Mucosa of stomach (tissue), 1 donor: ENCODE results near the gene GNAQ.

Experiments
- H3K27me3 ChIP-seq: one replicate; pipeline ENCODE4 v1.7.0; 2013; ENCODE audit warnings: mild to moderate bottlenecking, low read length; ENCODE audit not compliant: control insufficient read depth, insufficient read depth
- H3K36me3 ChIP-seq: one replicate; pipeline ENCODE4 v1.7.0; 2013; ENCODE audit warnings: low read length; ENCODE audit not compliant: control insufficient read depth, insufficient read depth
- H3K4me1 ChIP-seq: one replicate; pipeline ENCODE4 v1.7.0; 2013; ENCODE audit warnings: mild to moderate bottlenecking, low read length; ENCODE audit not compliant: control insufficient read depth, insufficient read depth
- H3K4me3 ChIP-seq: one replicate; pipeline ENCODE4 v1.7.0; 2013; ENCODE audit warnings: low read length
- H3K9ac ChIP-seq: one replicate; pipeline ENCODE4 v1.7.0; 2013; ENCODE audit warnings: mild to moderate bottlenecking, low read length, moderate library complexity
- H3K9me3 ChIP-seq: one replicate; pipeline ENCODE4 v1.7.0; 2013; ENCODE audit warnings: mild to moderate bottlenecking, low read length, moderate library complexity; ENCODE audit not compliant: control insufficient read depth
- donor health status: Pancreatic carcinoma.

GNAQ gene

GRCh38 chr9:77825361-77825760 is 206.2 kb downstream of the GNAQ start:
- no peaks in the 10 kb centered on the region for H3K36me3 ChIP-seq
- H3K9ac ChIP-seq: no peak overlapping the region
- no peaks in the 10 kb centered on the region for H3K27me3 ChIP-seq
- no peaks in the 10 kb centered on the region for H3K9me3 ChIP-seq
- H3K4me3 ChIP-seq: no peak overlapping the region
- peaks cover 4% of the 10 kb centered on the region for H3K4me1 ChIP-seq

DNA sequence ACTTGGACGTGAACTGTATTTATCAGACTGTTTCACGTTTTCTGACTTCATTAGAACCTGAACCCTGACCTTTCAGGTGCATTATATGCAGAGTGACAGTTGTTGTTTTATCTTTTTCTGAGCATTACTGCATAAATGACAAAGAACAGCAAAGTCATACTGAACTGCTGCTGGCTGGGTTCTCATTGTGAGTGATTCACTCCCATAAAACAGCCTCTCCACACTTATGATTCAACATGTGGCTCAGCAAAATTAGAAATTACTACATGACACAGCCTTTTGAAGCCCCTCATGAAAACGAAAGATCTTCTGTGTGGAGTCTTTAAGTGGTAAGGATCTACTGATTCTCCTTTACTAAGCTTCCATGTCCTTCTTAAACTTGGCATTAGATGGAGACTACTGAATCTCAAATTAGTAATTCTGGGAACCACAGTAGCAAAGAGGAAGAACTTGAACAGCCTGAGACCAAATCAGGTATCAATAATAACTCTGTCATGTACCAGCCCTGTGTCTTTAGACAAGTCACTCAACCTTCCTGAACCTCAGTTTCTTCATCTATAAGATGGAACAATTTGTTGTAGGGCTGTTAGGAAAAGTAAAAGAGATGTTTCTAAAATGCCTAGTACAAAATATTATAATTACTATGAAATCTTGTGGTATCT is 211.2 kb downstream of the GNAQ start:
- Histone ChIP-seq H3K4me1 (peaks cover 7% of the 10 kb centered on the region), H3K27me3 (no peaks in the 10 kb centered on the region), H3K36me3 (no peaks in the 10 kb centered on the region), H3K9ac (no peak overlapping the region), H3K9me3 (no peaks in the 10 kb centered on the region), H3K4me3 (no peak overlapping the region)

DNA sequence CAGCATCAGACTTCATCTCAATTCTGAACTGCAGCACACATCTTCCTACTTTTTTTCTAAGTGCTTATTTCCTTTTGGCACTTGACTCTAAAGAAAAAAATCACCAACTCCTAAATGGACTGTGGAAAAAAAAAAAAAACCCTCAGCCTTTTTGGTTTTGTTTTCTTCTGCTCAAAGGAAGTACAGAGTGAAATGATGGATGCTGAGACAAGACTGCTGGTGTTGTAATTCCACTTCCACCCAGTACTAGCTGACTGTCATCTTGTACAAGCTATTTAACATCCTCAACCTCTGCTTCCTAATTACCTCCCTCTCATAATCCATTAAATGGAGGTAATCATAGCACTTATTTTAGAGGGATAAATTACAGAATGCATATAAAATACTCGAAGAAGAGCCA is 212.0 kb downstream of the GNAQ start:
- Histone ChIP-seq H3K4me3 (no peak overlapping the region), H3K36me3 (no peaks in the 10 kb centered on the region), H3K4me1 (peaks cover 7% of the 10 kb centered on the region), H3K9me3 (no peaks in the 10 kb centered on the region), H3K27me3 (no peaks in the 10 kb centered on the region), H3K9ac (no peak overlapping the region)

DNA sequence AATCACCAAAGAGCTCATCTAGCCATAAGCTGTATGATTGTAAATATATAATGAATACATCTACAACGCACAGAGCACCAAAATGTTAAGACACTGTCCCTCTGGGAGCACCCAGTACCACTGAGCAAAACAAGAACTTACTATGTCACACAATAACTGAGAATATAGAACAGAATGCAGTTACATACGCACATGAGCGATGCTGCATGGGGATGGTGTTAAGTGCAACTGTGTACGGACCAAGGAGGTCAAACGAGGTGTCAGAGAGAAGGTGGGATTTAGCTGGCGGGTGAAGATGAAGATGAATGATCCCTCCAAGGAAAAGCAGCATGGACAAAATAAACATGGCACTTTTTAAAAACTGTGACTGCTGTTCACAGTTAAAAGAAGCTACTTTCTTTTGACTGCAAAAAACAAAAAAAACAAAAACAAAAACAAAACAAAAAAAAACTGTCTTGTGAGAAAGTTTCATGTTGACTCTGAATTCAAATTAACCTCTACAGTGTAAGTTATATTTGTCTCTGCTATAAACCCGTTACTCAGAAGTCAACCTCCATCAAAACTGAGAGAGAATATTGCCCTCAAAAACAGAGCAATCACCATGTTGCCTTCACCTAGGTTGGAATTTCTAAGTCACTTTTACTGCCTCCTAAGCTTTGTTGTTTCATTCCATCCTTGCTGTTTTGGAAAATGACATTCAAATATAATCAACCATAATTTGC is 213.9 kb downstream of the GNAQ start:
- Histone ChIP-seq H3K27me3 (no peaks in the 10 kb centered on the region), H3K4me1 (peaks cover 7% of the 10 kb centered on the region), H3K9ac (no peak overlapping the region), H3K4me3 (no peak overlapping the region), H3K36me3 (no peaks in the 10 kb centered on the region), H3K9me3 (no peaks in the 10 kb centered on the region)

DNA sequence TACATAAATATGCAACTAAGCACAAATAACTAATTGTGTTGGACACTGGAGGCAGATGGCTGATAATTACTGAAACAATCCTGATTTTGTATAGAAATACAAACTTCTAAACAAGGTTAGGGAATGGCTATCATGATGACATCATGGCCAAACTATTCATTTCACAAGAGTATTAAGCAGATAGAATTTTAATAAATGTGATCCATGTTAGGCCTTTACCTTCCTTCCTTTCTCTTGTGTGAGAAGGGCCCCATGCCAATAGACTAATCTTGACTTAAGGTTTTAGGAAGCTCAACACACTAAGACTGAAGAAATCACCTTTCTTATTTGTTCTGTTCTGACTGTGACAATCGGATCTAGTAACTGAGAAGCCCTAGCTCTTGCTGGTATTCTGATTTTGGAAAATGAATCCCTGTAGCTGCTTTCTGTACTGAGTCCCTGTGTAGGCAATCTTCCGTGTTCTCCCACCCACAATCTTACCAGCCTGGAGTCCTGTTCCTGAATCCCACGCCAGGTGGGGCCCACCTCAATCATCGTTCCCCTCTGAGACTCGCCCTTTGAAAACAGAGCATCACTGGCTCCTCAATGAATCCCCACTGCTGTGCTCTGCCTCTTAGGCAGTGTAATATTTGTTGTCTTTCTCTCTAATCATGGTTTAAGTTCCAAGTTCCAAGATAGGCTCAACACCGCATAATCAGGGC is 214.8 kb downstream of the GNAQ start:
- Histone ChIP-seq H3K36me3 (no peaks in the 10 kb centered on the region), H3K9me3 (no peaks in the 10 kb centered on the region), H3K4me1 (peaks cover 7% of the 10 kb centered on the region), H3K9ac (no peak overlapping the region), H3K27me3 (no peaks in the 10 kb centered on the region), H3K4me3 (no peak overlapping the region)

GRCh38 chr9:77815260-77815659 is 216.4 kb downstream of the GNAQ start:
- Histone ChIP-seq H3K4me3 (no peak overlapping the region), H3K36me3 (no peaks in the 10 kb centered on the region), H3K9ac (no peak overlapping the region), H3K27me3 (no peaks in the 10 kb centered on the region), H3K9me3 (no peaks in the 10 kb centered on the region), H3K4me1 (peaks cover 7% of the 10 kb centered on the region)

- H3K9ac ChIP-seq: no peak overlapping the region
- H3K9me3 ChIP-seq: no peaks in the 10 kb centered on the region
- no peaks in the 10 kb centered on the region for H3K27me3 ChIP-seq
- H3K4me1 ChIP-seq: peaks cover 28% of the 10 kb centered on the region
- H3K36me3 ChIP-seq: no peaks in the 10 kb centered on the region
- no peak overlapping the region for H3K4me3 ChIP-seq
Observed at GRCh38 chr9:77811832-77812231, 219.8 kb downstream of the GNAQ start.

DNA sequence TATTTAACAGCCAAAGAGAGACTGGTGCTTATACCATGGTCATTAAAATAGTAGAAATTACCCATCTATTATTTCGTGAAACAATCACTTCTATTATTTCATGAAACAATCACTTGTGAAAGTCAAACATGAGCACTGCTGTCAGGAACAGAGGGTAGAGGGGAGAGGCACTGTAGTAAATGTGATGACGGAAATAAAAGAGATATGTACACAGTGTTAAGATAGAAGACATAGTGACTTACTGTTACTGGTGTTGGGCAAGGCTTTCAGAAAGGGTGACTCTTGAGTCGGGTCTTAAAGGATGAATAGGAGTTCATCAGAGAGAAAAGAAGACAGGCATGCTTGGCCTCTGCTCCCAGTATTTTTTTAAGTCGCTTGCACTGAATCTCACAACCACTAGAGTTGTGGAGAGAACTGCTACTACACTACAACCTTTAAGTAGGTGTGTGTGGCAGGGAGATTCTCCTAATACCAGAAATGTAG is 220.9 kb downstream of the GNAQ start:
- peaks cover 25% of the 10 kb centered on the region for H3K4me1 ChIP-seq
- no peak overlapping the region for H3K9ac ChIP-seq
- no peaks in the 10 kb centered on the region for H3K27me3 ChIP-seq
- no peaks in the 10 kb centered on the region for H3K9me3 ChIP-seq
- H3K36me3 ChIP-seq: no peaks in the 10 kb centered on the region
- no peak overlapping the region for H3K4me3 ChIP-seq

DNA sequence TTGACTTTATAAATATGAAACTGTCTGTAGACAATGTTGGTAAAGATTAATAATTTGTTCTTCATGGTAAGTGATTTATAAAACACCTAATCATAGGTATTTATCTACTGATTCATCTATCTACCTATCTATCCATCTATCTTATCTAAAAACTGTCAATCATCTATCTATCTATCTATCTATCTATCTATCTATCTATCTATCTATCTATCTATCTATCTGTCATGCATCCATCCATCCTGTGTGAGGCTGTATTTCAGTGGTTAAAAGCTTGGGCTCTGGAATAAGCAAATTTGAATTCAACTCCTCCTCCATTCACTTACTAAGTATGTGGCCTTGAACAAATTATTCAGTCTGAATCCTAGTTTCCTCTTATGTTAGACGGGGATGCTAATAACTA is 221.6 kb downstream of the GNAQ start:
- Histone ChIP-seq H3K4me3 (no peak overlapping the region), H3K36me3 (no peaks in the 10 kb centered on the region), H3K4me1 (peaks cover 25% of the 10 kb centered on the region), H3K27me3 (no peaks in the 10 kb centered on the region), H3K9ac (no peak overlapping the region), H3K9me3 (no peaks in the 10 kb centered on the region)

DNA sequence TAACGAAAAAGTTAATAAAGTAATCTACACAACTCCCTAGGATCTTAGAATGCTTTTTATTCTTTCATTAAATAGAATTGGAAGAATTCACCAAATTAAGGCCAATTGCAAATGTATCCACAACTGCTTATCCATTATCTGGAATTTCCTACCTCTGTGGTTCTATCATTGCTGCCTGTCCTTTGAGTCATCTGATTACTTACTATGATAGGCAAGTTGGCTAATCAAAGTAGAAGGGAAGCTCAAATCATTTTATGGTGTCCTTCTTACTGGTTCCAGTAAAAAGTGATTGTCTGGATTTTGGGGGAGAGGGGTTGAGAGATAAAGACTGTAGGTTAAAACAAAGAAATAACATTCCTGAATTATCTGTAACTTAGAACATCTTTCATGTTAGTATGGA is 222.1 kb downstream of the GNAQ start:
- Histone ChIP-seq H3K9ac (no peak overlapping the region), H3K4me1 (peaks cover 25% of the 10 kb centered on the region), H3K9me3 (no peaks in the 10 kb centered on the region), H3K27me3 (no peaks in the 10 kb centered on the region), H3K36me3 (no peaks in the 10 kb centered on the region), H3K4me3 (no peak overlapping the region)

DNA sequence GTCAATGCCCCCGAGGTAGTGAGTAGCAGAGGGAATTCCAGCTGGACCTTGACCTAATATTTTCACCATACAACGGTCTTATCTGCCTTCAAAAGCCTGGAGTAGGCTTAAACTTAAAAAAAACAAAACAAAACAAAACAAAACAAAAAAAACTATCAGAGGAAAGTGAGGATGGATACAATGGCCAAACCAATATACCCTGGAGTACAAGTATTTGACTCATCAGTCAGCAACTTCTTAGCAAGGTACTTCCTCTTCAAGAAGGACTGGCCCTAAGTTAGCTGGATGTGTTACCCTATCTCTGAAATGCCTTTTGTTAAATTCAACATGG is 222.9 kb downstream of the GNAQ start:
- Histone ChIP-seq H3K36me3 (no peaks in the 10 kb centered on the region), H3K9me3 (no peaks in the 10 kb centered on the region), H3K27me3 (no peaks in the 10 kb centered on the region), H3K4me3 (no peak overlapping the region), H3K4me1 (peaks cover 25% of the 10 kb centered on the region), H3K9ac (no peak overlapping the region)
